CD8-positive, alpha-beta memory T cell (primary cell): ENCODE results near the gene GINS1. TPM values are rescaled to one million over a fixed set of nuclear protein-coding genes. Genes with fewer than 3 reads are reported as not detected.

Experiments
- CTCF ChIA-PET: fragments of 350-600 bp; sonication (Branson Sonifier 250); formaldehyde crosslinking; loops from one replicate; lab custom pipeline; 2021; ENCODE audit warnings: antibody characterized with exemption; lab: Charles Lee
- POLR2A ChIA-PET: fragments of 350-600 bp; sonication (Branson Sonifier 250); formaldehyde crosslinking; loops from one replicate; lab custom pipeline; 2021; ENCODE audit warnings: antibody characterized with exemption; lab: Charles Lee
- DNase-seq, 5 donors: peaks; one replicate each; pipeline versions ENCODE4 v3.0.0 to v3.0.0-alpha.2; 2020 to 2022; ENCODE audit warnings: mixed read lengths in 1 of 5
- H3K27ac ChIP-seq: one replicate; pipeline ENCODE4 v1.7.0; 2013; ENCODE audit warnings: low read depth, mild to moderate bottlenecking, low read length, moderate library complexity
- H3K27me3 ChIP-seq: 2 replicates; pipeline ENCODE4 v1.7.0; 2013; ENCODE audit warnings: low read length, mild to moderate bottlenecking; ENCODE audit not compliant: insufficient read depth, poor library complexity, severe bottlenecking
- H3K36me3 ChIP-seq: 2 replicates; pipeline ENCODE4 v1.7.0; 2013; ENCODE audit warnings: mild to moderate bottlenecking, low read length, moderate library complexity; ENCODE audit not compliant: insufficient read depth
- H3K4me1 ChIP-seq: 2 replicates; pipeline ENCODE4 v1.7.0; 2013; ENCODE audit warnings: mild to moderate bottlenecking, low read length, moderate library complexity; ENCODE audit not compliant: insufficient read depth
- H3K4me3 ChIP-seq: 2 replicates; pipeline ENCODE4 v1.7.0; 2013; ENCODE audit warnings: mild to moderate bottlenecking, low read length
- H3K9me3 ChIP-seq: 2 replicates; pipeline ENCODE4 v1.7.0; 2013; ENCODE audit warnings: mild to moderate bottlenecking, low read length
- H3K27ac Mint-ChIP-seq, 8 donors: one replicate each; pipeline ENCODE4 v1.8.0; 2020 to 2021; ENCODE audit warnings: mixed read lengths in 8 of 8, mild to moderate bottlenecking in 6 of 8, inconsistent platforms in 3 of 8, moderate library complexity in 3 of 8
- H3K27me3 Mint-ChIP-seq, 2 donors: one replicate each; pipeline ENCODE4 v1.8.0; 2020 to 2021; ENCODE audit warnings: mixed read lengths in 2 of 2, mild to moderate bottlenecking in 1 of 2, moderate library complexity in 1 of 2
- H3K36me3 Mint-ChIP-seq, 3 donors: one replicate each; pipeline ENCODE4 v1.8.0; 2020 to 2021; ENCODE audit warnings: mixed read lengths in 3 of 3, inconsistent platforms in 1 of 3, mild to moderate bottlenecking in 1 of 3
- H3K4me1 Mint-ChIP-seq, 3 donors: one replicate each; pipeline ENCODE4 v1.8.0; 2020 to 2021; ENCODE audit warnings: mixed read lengths in 3 of 3, inconsistent platforms in 1 of 3, mild to moderate bottlenecking in 1 of 3
- H3K4me3 Mint-ChIP-seq, 7 donors: one replicate each; pipeline ENCODE4 v1.8.0; 2020 to 2021; ENCODE audit warnings: mixed read lengths in 7 of 7, mild to moderate bottlenecking in 6 of 7, moderate library complexity in 4 of 7, inconsistent platforms in 2 of 7
- H3K9me3 Mint-ChIP-seq, 5 donors: one replicate each; pipeline ENCODE4 v1.8.0; 2020 to 2022; ENCODE audit warnings: mixed read lengths in 5 of 5, mild to moderate bottlenecking in 3 of 5, moderate library complexity in 2 of 5, inconsistent platforms in 1 of 5
- polyA plus RNA-seq: library from polyadenylated mRNA; unstranded; fragments of 300-500 nt; fragmentation: Illumina TruSeq; gene quantifications from one replicate; pipeline ENCODE4 v1.2.3, GENCODE V29; 2021
- total RNA-seq, 2 experiments: library from RNA; stranded (reverse); gene quantifications; one replicate each; pipeline ENCODE4 v1.2.3, GENCODE V29; 2021

Gene GINS1
- total and polyA plus RNA-seq, 3 experiments from 2014 or later, result 0.74 to 31.2 (median 26.0) TPM

GRCh38 chr20:25477014-25477882, 69.8 kb downstream of the GINS1 start:
- Mint-ChIP-seq H3K27ac (no peak overlapping the region), H3K36me3 (no peaks in the 10 kb centered on the region), H3K9me3 (no peaks in the 10 kb centered on the region), H3K4me1 (no peaks in the 10 kb centered on the region), H3K4me3 (no peak overlapping the region), H3K27me3 (no peaks in the 10 kb centered on the region)
- CTCF ChIA-PET, result no interaction called here
- Histone ChIP-seq H3K27ac (no peak overlapping the region), H3K9me3 (no peaks in the 10 kb centered on the region), H3K4me1 (no peaks in the 10 kb centered on the region), H3K36me3 (no peaks in the 10 kb centered on the region), H3K27me3 (no peaks in the 10 kb centered on the region), H3K4me3 (no peak overlapping the region)
- POLR2A ChIA-PET, result no interaction called here
- no peak for DNase-seq

- CTCF ChIA-PET, result interaction anchor here (1.3 kb wide), 1 partner anchor 9 kb away, joined by 3 read pairs; no protein-coding TSS in a partner anchor
- no peak overlapping the region for H3K4me3 Mint-ChIP-seq
Observed at GRCh38 chr20:25478889-25479568, 71.6 kb downstream of the GINS1 start.

DNA sequence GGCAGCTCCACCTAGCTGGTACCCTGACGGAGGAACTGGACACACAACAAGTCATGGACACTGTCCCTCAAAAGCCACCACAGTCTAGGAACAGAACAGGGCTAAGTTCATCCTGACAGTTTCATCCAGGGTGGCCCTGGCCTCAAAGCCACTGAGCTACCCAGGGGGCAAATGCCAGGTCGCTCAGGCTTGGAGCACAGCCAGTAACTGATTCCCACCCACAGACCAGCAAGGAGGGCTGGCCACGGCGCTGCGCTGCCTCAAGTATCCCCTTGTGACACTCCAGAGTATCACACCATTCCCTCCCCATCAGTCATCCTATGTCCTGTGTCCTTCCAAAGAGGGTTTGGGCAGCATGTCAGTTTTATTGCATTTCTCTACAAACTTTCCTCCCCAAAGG, 72.2 kb downstream of the GINS1 start:
- Mint-ChIP-seq H3K27ac (no peak overlapping the region), H3K4me3 (no peak overlapping the region), H3K4me1 (peaks cover 4 to 10% (median 5%) of the 10 kb centered on the region in 3 donors), H3K36me3 (no peaks in the 10 kb centered on the region), H3K9me3 (no peaks in the 10 kb centered on the region), H3K27me3 (no peaks in the 10 kb centered on the region)
- CTCF ChIA-PET, result interaction anchor here (1.3 kb wide), 1 partner anchor 9 kb away, joined by 3 read pairs; no protein-coding TSS in a partner anchor
- POLR2A ChIA-PET, result no interaction called here
- no peaks in the 10 kb centered on the region for H3K36me3 ChIP-seq
- H3K4me1 ChIP-seq, result peaks cover 6% of the 10 kb centered on the region
- H3K4me3 ChIP-seq, result no peak overlapping the region
- no peaks in the 10 kb centered on the region for H3K9me3 ChIP-seq
- H3K27ac ChIP-seq, result no peak overlapping the region
- no peak for DNase-seq
- H3K27me3 ChIP-seq, result no peaks in the 10 kb centered on the region

More at GRCh38 chr20:25478889-25479568, 71.6 kb downstream of the GINS1 start:
- H3K27me3 ChIP-seq, result no peaks in the 10 kb centered on the region
- Mint-ChIP-seq H3K27me3 (no peaks in the 10 kb centered on the region), H3K4me1 (peaks cover 0 to 4% (median 0%) of the 10 kb centered on the region in 3 donors), H3K9me3 (no peaks in the 10 kb centered on the region), H3K36me3 (no peaks in the 10 kb centered on the region), H3K27ac (peak overlapping the region in 1 of 8 donors; percentile 69)
- no peaks in the 10 kb centered on the region for H3K9me3 ChIP-seq
- H3K27ac ChIP-seq, result no peak overlapping the region
- DNase-seq, result no peak
- no peaks in the 10 kb centered on the region for H3K36me3 ChIP-seq
- no peaks in the 10 kb centered on the region for H3K4me1 ChIP-seq
- POLR2A ChIA-PET, result no interaction called here
- no peak overlapping the region for H3K4me3 ChIP-seq

DNA sequence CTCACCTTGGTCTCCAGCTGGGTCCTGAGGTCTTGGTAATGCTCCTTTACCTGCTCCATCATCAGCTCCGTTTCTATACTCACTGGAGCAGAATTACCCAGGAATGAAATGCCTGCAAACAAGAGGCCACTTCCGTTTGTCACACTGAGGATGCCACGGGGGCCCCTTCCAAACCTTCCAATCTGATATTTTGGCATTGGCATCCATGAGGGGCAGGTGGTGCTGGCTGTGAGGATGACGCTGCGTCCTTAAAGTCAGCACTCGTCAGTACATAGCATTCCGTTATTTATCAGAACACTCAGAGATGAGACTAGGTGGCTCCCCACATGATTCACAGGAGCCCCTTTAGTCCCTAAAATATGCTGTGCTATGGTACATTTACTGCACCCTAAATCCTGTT, 72.7 kb downstream of the GINS1 start:
- no peaks in the 10 kb centered on the region for H3K9me3 Mint-ChIP-seq
- no peaks in the 10 kb centered on the region for H3K36me3 Mint-ChIP-seq
- no peaks in the 10 kb centered on the region for H3K36me3 ChIP-seq
- H3K27ac Mint-ChIP-seq, result no peak overlapping the region
- H3K4me3 Mint-ChIP-seq, result no peak overlapping the region
- POLR2A ChIA-PET, result no interaction called here
- H3K4me1 Mint-ChIP-seq, result peaks cover 9 to 15% (median 10%) of the 10 kb centered on the region in 3 donors
- H3K27me3 ChIP-seq, result no peaks in the 10 kb centered on the region
- no peak overlapping the region for H3K4me3 ChIP-seq
- no peaks in the 10 kb centered on the region for H3K27me3 Mint-ChIP-seq
- no peak overlapping the region for H3K27ac ChIP-seq
- H3K4me1 ChIP-seq, result peaks cover 11% of the 10 kb centered on the region
- DNase-seq, result no peak
- H3K9me3 ChIP-seq, result no peaks in the 10 kb centered on the region
- CTCF ChIA-PET, result no interaction called here

- ChIA-PET POLR2A (no interaction called here), CTCF (no interaction called here)
- Mint-ChIP-seq H3K4me1 (peaks cover 13 to 21% (median 15%) of the 10 kb centered on the region in 3 donors), H3K27ac (no peak overlapping the region), H3K4me3 (no peak overlapping the region), H3K27me3 (no peaks in the 10 kb centered on the region), H3K36me3 (no peaks in the 10 kb centered on the region), H3K9me3 (no peaks in the 10 kb centered on the region)
- Histone ChIP-seq H3K27ac (no peak overlapping the region), H3K9me3 (no peaks in the 10 kb centered on the region), H3K36me3 (no peaks in the 10 kb centered on the region), H3K4me3 (no peak overlapping the region), H3K27me3 (no peaks in the 10 kb centered on the region), H3K4me1 (peaks cover 16% of the 10 kb centered on the region)
- no peak for DNase-seq
Observed at GRCh38 chr20:25480797-25481196, 73.3 kb downstream of the GINS1 start.

DNA sequence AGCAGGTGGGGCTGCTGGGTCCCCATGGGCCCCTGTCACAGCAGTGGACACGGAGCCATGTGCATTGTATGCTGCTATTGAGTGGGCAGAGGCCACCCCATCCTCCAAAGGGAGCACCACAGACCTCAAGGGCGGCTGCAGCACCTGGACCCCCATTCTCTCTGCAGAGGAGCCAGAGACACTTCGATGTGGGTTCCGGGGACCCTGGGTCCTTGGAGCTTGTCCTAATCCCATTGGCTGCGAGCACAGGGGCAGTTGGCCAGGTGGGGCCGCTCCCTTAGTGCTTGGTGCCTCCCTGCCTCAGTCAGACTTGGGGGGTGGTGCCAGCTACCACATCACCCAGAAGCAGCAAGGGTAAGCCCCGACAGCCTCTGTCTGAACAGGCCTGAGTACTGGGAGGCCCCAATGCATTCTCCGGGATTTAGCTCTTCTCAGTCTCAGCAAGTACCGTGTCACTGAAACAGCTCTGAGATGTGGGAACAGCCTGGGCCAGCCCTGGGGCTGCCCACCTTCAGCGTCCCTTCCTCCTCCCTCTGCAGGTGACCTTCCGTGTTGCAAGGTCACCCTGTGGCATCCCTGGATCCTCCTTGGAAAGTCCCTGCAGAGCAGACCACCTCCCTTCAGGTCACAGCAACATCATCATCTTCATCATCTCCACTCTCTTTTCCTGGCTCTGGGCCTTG, 73.9 kb downstream of the GINS1 start:
- Histone ChIP-seq H3K4me3 (no peak overlapping the region), H3K27ac (no peak overlapping the region), H3K9me3 (no peaks in the 10 kb centered on the region), H3K36me3 (no peaks in the 10 kb centered on the region), H3K27me3 (no peaks in the 10 kb centered on the region), H3K4me1 (peaks cover 21% of the 10 kb centered on the region)
- no peak for DNase-seq
- no peak overlapping the region for H3K4me3 Mint-ChIP-seq
- H3K4me1 Mint-ChIP-seq, result peaks cover 16 to 26% (median 19%) of the 10 kb centered on the region in 3 donors
- no peaks in the 10 kb centered on the region for H3K36me3 Mint-ChIP-seq
- POLR2A ChIA-PET, result no interaction called here
- no peaks in the 10 kb centered on the region for H3K27me3 Mint-ChIP-seq
- no peaks in the 10 kb centered on the region for H3K9me3 Mint-ChIP-seq
- CTCF ChIA-PET, result no interaction called here
- H3K27ac Mint-ChIP-seq, result no peak overlapping the region

- DNase-seq, result no peak
- ChIA-PET POLR2A (no interaction called here), CTCF (no interaction called here)
- H3K27me3 ChIP-seq, result no peaks in the 10 kb centered on the region
- H3K4me3 Mint-ChIP-seq, result no peak overlapping the region
- H3K4me1 ChIP-seq, result peaks cover 25% of the 10 kb centered on the region
- H3K27ac ChIP-seq, result no peak overlapping the region
- no peaks in the 10 kb centered on the region for H3K27me3 Mint-ChIP-seq
- peaks cover 18 to 29% (median 24%) of the 10 kb centered on the region in 3 donors for H3K4me1 Mint-ChIP-seq
- no peak overlapping the region for H3K4me3 ChIP-seq
- no peaks in the 10 kb centered on the region for H3K36me3 ChIP-seq
- H3K36me3 Mint-ChIP-seq, result no peaks in the 10 kb centered on the region
- H3K9me3 ChIP-seq, result no peaks in the 10 kb centered on the region
- H3K27ac Mint-ChIP-seq, result no peak overlapping the region
- no peaks in the 10 kb centered on the region for H3K9me3 Mint-ChIP-seq
Observed at GRCh38 chr20:25481918-25482253, 74.4 kb downstream of the GINS1 start.
